SH-SY5Y (cell line): ENCODE results near the gene DGLUCY.

Experiments used
- GATA2 ChIP-seq: IDR thresholded peaks from 2 replicates; pipeline ENCODE4 v1.6.1; 2011; ENCODE audit warnings: mild to moderate bottlenecking, low read depth, low read length
- GATA3 ChIP-seq: IDR thresholded peaks from 2 replicates; pipeline ENCODE4 v1.6.1; 2011; ENCODE audit warnings: low read depth, mild to moderate bottlenecking, low read length, moderate library complexity

GRCh38 chr14:91175291-91176201, 61.7 kb downstream of the DGLUCY start:
- TF ChIP-seq GATA2 (no peak), GATA3 (no peak)
